Neural cell (in vitro differentiated cells): ENCODE results near the gene LRMDA. TPM values are rescaled to one million over a fixed set of nuclear protein-coding genes. Genes with fewer than 3 reads are reported as not detected.

ENCODE experiments used
- H2AFZ ChIP-seq: fragments of 200-600, 300-800 bp; sonication (generic), shearing (Covaris generic); 2 replicates; pipeline ENCODE4 v1.6.0; 2014; ENCODE audit warnings: low read depth, mild to moderate bottlenecking, antibody characterized with exemption, low read length, moderate library complexity
- H3F3A ChIP-seq: fragments of 200-600 bp; shearing (Covaris generic); 2 replicates; pipeline ENCODE4 v1.6.1; 2016; ENCODE audit warnings: mild to moderate bottlenecking, moderate library complexity, mixed read lengths, antibody characterized with exemption, low read length; ENCODE audit not compliant: insufficient read depth, poor library complexity, severe bottlenecking
- H3K27ac ChIP-seq: fragments of 200-600, 300-800 bp; sonication (generic), shearing (Covaris generic); 2 replicates; pipeline ENCODE4 v1.5.1; 2014; ENCODE audit warnings: mild to moderate bottlenecking, low read length, moderate library complexity
- H3K27me3 ChIP-seq: fragments of 300-800, 200-600 bp; sonication (generic), shearing (Covaris generic); 2 replicates; pipeline ENCODE4 v1.6.0; 2014; ENCODE audit warnings: mild to moderate bottlenecking, low read depth, low read length, moderate library complexity; ENCODE audit not compliant: insufficient read depth
- H3K36me3 ChIP-seq: fragments of 300-800, 200-600 bp; sonication (generic), shearing (Covaris generic); 2 replicates; pipeline ENCODE4 v1.5.1; 2014; ENCODE audit warnings: mild to moderate bottlenecking, antibody characterized with exemption, low read length, moderate library complexity; ENCODE audit not compliant: insufficient read depth
- H3K4me2 ChIP-seq: fragments of 300-800, 200-600 bp; sonication (generic), shearing (Covaris generic); 2 replicates; pipeline ENCODE4 v1.6.0; 2014; ENCODE audit warnings: mild to moderate bottlenecking, low read length
- H3K4me3 ChIP-seq: fragments of 300-800, 200-600 bp; sonication (generic), shearing (Covaris generic); 2 replicates; pipeline ENCODE4 v1.5.1; 2014; ENCODE audit warnings: mild to moderate bottlenecking, low read length, moderate library complexity
- H3K79me2 ChIP-seq: fragments of 200-600 bp; shearing (Covaris generic); replicated peaks from 2 replicates; pipeline ENCODE4 v1.6.0; 2014; ENCODE audit warnings: mild to moderate bottlenecking, low read length, moderate library complexity; ENCODE audit not compliant: insufficient read depth
- H3K9ac ChIP-seq: fragments of 300-800, 200-600 bp; sonication (generic), shearing (Covaris generic); 2 replicates; pipeline ENCODE4 v1.6.1; 2016; ENCODE audit warnings: mild to moderate bottlenecking, low read length, mixed read lengths
- H3K9me2 ChIP-seq: fragments of 200-600 bp; shearing (Covaris generic); 2 replicates; pipeline ENCODE4 v1.6.1; 2016; ENCODE audit warnings: mild to moderate bottlenecking, low read length, mixed read lengths; ENCODE audit not compliant: insufficient read depth
- H3K9me3 ChIP-seq: fragments of 200-600, 300-800 bp; sonication (generic), shearing (Covaris generic); 2 replicates; pipeline ENCODE4 v1.6.1; 2016; ENCODE audit warnings: mild to moderate bottlenecking, mixed run types, low read length, moderate library complexity, mixed read lengths
- H4K20me1 ChIP-seq: fragments of 200-600 bp; shearing (Covaris generic); 2 replicates; pipeline ENCODE4 v1.6.1; 2016; ENCODE audit warnings: mild to moderate bottlenecking, mixed run types; ENCODE audit not compliant: insufficient read depth
- CTCF ChIP-seq: fragments of 450-650 bp; IDR thresholded peaks from 2 replicates; pipeline ENCODE4 v1.5.1; 2014; ENCODE audit warnings: antibody characterized with exemption, mild to moderate bottlenecking, moderate library complexity; ENCODE audit not compliant: poor library complexity, severe bottlenecking
- EP300 ChIP-seq: fragments of 450-650 bp; conservative IDR thresholded peaks from 2 replicates; pipeline ENCODE4 v1.6.1; 2014; ENCODE audit warnings: antibody characterized with exemption, mild to moderate bottlenecking, moderate library complexity; ENCODE audit not compliant: poor library complexity, severe bottlenecking
- EZH2 ChIP-seq: fragments of 200-600, 300-800 bp; shearing (Covaris generic), sonication (generic); IDR thresholded peaks from 2 replicates; pipeline ENCODE4 v1.6.1; 2014; ENCODE audit warnings: antibody characterized with exemption, low read length, borderline replicate concordance, mild to moderate bottlenecking; ENCODE audit not compliant: insufficient read depth, poor library complexity, severe bottlenecking
- MXI1 ChIP-seq: fragments of 450-650 bp; conservative IDR thresholded peaks from 2 replicates; pipeline ENCODE4 v1.6.1; 2014; ENCODE audit warnings: antibody characterized with exemption, mild to moderate bottlenecking; ENCODE audit not compliant: poor library complexity, severe bottlenecking
- POLR2AphosphoS5 ChIP-seq: IDR thresholded peaks from 2 replicates; pipeline ENCODE4 v1.6.1; 2012
- RAD21 ChIP-seq: fragments of 450-650 bp; conservative IDR thresholded peaks from 2 replicates; pipeline ENCODE4 v1.6.1; 2014; ENCODE audit warnings: antibody characterized with exemption, mild to moderate bottlenecking, moderate library complexity
- REST ChIP-seq: IDR thresholded peaks from 2 replicates; pipeline ENCODE4 v1.6.1; 2012; ENCODE audit warnings: borderline replicate concordance
- SMC3 ChIP-seq: fragments of 450-650 bp; conservative IDR thresholded peaks from 2 replicates; pipeline ENCODE4 v1.6.1; 2014; ENCODE audit warnings: antibody characterized with exemption, mild to moderate bottlenecking, moderate library complexity; ENCODE audit not compliant: poor library complexity
- TAF1 ChIP-seq: IDR thresholded peaks from 2 replicates; pipeline ENCODE4 v1.6.1; 2012; ENCODE audit warnings: low read depth
- polyA plus RNA-seq: library from polyadenylated mRNA; depleted of rRNA; stranded (reverse); fragments of >200 nt; gene quantifications from 2 replicates; pipeline ENCODE4 v1.2.3, GENCODE V29; 2014

The LRMDA gene
- polyA plus RNA-seq, 1 donor from 2014 or later, result 5.6 TPM

DNA sequence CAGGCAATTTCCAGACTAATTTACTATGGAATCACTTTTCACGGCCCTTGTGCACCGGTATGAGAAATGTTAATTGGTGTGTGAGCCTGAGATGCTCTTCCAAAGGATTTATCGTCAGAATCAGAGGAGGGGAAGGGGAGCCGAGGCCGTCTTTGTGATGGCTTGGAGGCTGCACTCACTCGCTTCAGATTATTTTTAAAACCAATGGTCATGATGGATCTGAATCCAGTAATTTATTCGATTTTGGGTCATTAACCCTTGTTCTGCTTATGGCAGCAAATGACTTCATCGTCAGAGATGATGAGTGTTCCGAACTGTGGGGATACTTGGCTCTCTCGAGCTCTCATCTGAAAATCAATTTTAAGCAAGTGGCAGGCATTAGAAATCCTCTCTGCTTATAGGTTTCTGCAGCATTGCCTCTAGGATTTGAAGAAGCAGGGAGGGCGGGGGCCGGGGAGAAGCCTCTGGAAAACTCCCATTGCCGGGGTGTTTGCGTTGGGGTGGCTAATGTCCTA is 576.3 kb downstream of the LRMDA start:
- Histone ChIP-seq H3K27ac (peak overlapping the region; percentile 59), H3K4me3 (no peak overlapping the region), H4K20me1 (no peaks in the 10 kb centered on the region), H3K79me2 (no peaks in the 10 kb centered on the region), H3K4me2 (no peak overlapping the region), H3K27me3 (no peaks in the 10 kb centered on the region), H3K9ac (peak overlapping the region; percentile 25), H2AFZ (no peak overlapping the region), H3K9me2 (no peaks in the 10 kb centered on the region), H3F3A (peaks cover 7% of the 10 kb centered on the region), H3K9me3 (no peaks in the 10 kb centered on the region), H3K36me3 (no peaks in the 10 kb centered on the region)
- TF ChIP-seq MXI1, result no peak
- TF ChIP-seq TAF1, result no peak
- no peak for TF ChIP-seq CTCF
- TF ChIP-seq EZH2, result no peak

DNA sequence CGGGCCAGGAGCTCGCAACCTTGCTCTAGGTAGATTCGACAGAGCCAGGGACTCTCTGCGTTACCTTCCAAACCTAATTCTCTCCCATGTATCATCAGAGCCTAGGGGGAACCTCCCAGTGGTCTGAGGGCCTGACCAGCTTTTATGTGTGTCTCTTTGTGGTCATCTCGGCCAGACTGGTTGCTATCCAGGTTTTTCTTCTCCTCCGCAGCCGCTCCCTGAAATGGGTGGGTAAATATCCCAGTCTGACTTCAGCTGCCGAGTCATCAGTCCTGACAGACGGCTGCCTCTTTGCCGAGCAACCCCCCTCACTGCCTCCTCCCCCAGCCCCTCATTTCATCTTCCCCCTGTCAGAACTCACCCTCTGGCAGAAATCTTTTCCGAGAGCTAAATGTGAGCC is 578.1 kb downstream of the LRMDA start:
- H3F3A ChIP-seq, result peaks cover 7% of the 10 kb centered on the region
- no peaks in the 10 kb centered on the region for H3K36me3 ChIP-seq
- no peaks in the 10 kb centered on the region for H4K20me1 ChIP-seq
- TF ChIP-seq EZH2 (no peak), EP300 (peak; percentile 47), REST (no peak), SMC3 (no peak), TAF1 (no peak), MXI1 (no peak), POLR2AphosphoS5 (peak; percentile 55), RAD21 (peak; percentile 8), CTCF (no peak)
- no peaks in the 10 kb centered on the region for H3K79me2 ChIP-seq
- H3K9ac ChIP-seq, result peak overlapping the region; percentile 51
- no peaks in the 10 kb centered on the region for H3K9me3 ChIP-seq
- no peak overlapping the region for H3K4me2 ChIP-seq
- no peaks in the 10 kb centered on the region for H3K27me3 ChIP-seq
- no peak overlapping the region for H2AFZ ChIP-seq
- peak overlapping the region; percentile 33 for H3K4me3 ChIP-seq
- H3K27ac ChIP-seq, result peak overlapping the region; percentile 83
- H3K9me2 ChIP-seq, result no peaks in the 10 kb centered on the region
